Keratinocyte (primary cell): ENCODE measurements around the gene NTMT1. TPM values are rescaled to one million over a fixed set of nuclear protein-coding genes. Genes with fewer than 3 reads are reported as not detected.

Experiments used
- DNase-seq: peaks from one replicate; pipeline ENCODE4 v3.0.0-alpha.2; 2011; ENCODE audit warnings: low read depth, missing footprints, low spot score
- FAIRE-seq: peaks from 2 replicates; lab custom pipeline; 2011; peaks lifted over from hg19 to GRCh38; lab: Jason Lieb, UNC
- H2AFZ ChIP-seq: 2 replicates; pipeline ENCODE4 v1.6.0; 2012; ENCODE audit warnings: low read length, control low read depth, inconsistent platforms; ENCODE audit not compliant: control insufficient read depth
- H3K27ac ChIP-seq: 2 replicates; pipeline ENCODE4 v1.5.1; 2011; ENCODE audit warnings: low read length; ENCODE audit not compliant: control insufficient read depth, insufficient read depth
- H3K27me3 ChIP-seq: 3 replicates; pipeline ENCODE4 v1.6.0; 2011; ENCODE audit warnings: low read length; ENCODE audit not compliant: control insufficient read depth, insufficient read depth; ENCODE audit errors: extremely low read depth
- H3K36me3 ChIP-seq, 2 experiments: 2 replicates in 1 of 2; 3 replicates in 1 of 2; pipeline ENCODE4 v1.5.1; 2011; ENCODE audit warnings: low read length in 2 of 2, mild to moderate bottlenecking in 1 of 2; ENCODE audit not compliant: control insufficient read depth in 2 of 2, insufficient read depth in 2 of 2; ENCODE audit errors: extremely low read depth in 1 of 2
- H3K4me1 ChIP-seq: 3 replicates; pipeline ENCODE4 v1.5.1; 2011; ENCODE audit warnings: low read length; ENCODE audit not compliant: control insufficient read depth, insufficient read depth; ENCODE audit errors: extremely low read depth
- H3K4me2 ChIP-seq: 3 replicates; pipeline ENCODE4 v1.6.0; 2011; ENCODE audit warnings: low read depth, low read length; ENCODE audit not compliant: control insufficient read depth, insufficient read depth; ENCODE audit errors: extremely low read depth
- H3K4me3 ChIP-seq, 3 experiments: fragments of 200-600 bp in 1 of 3; sonication (generic) in 1 of 3; 2 replicates in 2 of 3; 3 replicates in 1 of 3; pipeline ENCODE4 v1.5.1; 2011 to 2016; ENCODE audit warnings: low read length in 3 of 3, mild to moderate bottlenecking in 3 of 3, control low read depth in 2 of 3, inconsistent platforms in 1 of 3, low read depth in 1 of 3, mixed read lengths in 1 of 3, mixed run types in 1 of 3, moderate library complexity in 1 of 3; ENCODE audit not compliant: control insufficient read depth in 2 of 3, insufficient read depth in 2 of 3; ENCODE audit errors: extremely low read depth in 1 of 3
- H3K79me2 ChIP-seq: 2 replicates; pipeline ENCODE4 v1.6.0; 2012; ENCODE audit warnings: low read length; ENCODE audit not compliant: control insufficient read depth, insufficient read depth
- H3K9ac ChIP-seq: 3 replicates; pipeline ENCODE4 v1.6.0; 2011; ENCODE audit warnings: low read length; ENCODE audit not compliant: control insufficient read depth, insufficient read depth; ENCODE audit errors: extremely low read depth
- H3K9me1 ChIP-seq: 3 replicates; pipeline ENCODE4 v1.6.0; 2011; ENCODE audit warnings: low read length; ENCODE audit not compliant: control insufficient read depth, insufficient read depth; ENCODE audit errors: extremely low read depth
- H3K9me3 ChIP-seq: 2 replicates; pipeline ENCODE4 v1.5.1; 2012; ENCODE audit warnings: low read depth, low read length; ENCODE audit not compliant: control insufficient read depth
- H4K20me1 ChIP-seq: 3 replicates; pipeline ENCODE4 v1.6.0; 2011; ENCODE audit warnings: low read length; ENCODE audit not compliant: control insufficient read depth, insufficient read depth; ENCODE audit errors: extremely low read depth
- CTCF ChIP-seq, 3 experiments: IDR thresholded peaks in 1 of 3; conservative IDR thresholded peaks in 1 of 3; optimal IDR thresholded peaks in 1 of 3; 2 replicates in 2 of 3; 3 replicates in 1 of 3; pipeline versions ENCODE3 to v1.5.1; 2011; ENCODE audit warnings: low read length in 3 of 3, mild to moderate bottlenecking in 3 of 3, moderate library complexity in 2 of 3, control low read depth in 1 of 3, inconsistent platforms in 1 of 3; ENCODE audit not compliant: insufficient read depth in 2 of 3; ENCODE audit errors: extremely low read depth in 1 of 3
- EZH2 ChIP-seq: IDR thresholded peaks from one replicate; pipeline ENCODE4 v1.6.1; 2012; ENCODE audit warnings: inconsistent platforms, mild to moderate bottlenecking, low read length, moderate library complexity
- dilution Hi-C: fragments of 300-500 bp; cut with MboI; formaldehyde crosslinking; loops from one replicate; pipeline ENCODE4 v1.7.0; 2020; ENCODE audit warnings: low sequenced_read_pairs; ENCODE audit not compliant: extremely low pct_ligation_motif_present
- polyA plus RNA-seq, 5 experiments: library from polyadenylated mRNA; depleted of rRNA in 3 of 5; stranded (reverse) in 3 of 5; stranded (forward) in 1 of 5; unstranded in 1 of 5; fragments of >200 nt; gene quantifications; 1 replicate in 1 of 5; 2 replicates in 3 of 5; 3 replicates in 1 of 5; pipeline versions ENCODE4 v1.2.1 to v1.2.3, GENCODE V29; 2011 to 2012; ENCODE audit warnings: missing spikeins in 2 of 5, low read depth in 1 of 5, low replicate concordance in 1 of 5

NTMT1 gene
- polyA plus RNA-seq, 1 donor (not counting 4 experiments of a cell fraction or from before 2014, with no cell fraction given) = 50.2 TPM

GRCh38 chr9:129677456-129677855, 51.5 kb downstream of the NTMT1 start:
- Histone ChIP-seq H3K27ac (no peak overlapping the region), H3K9me1 (no peaks in the 10 kb centered on the region), H2AFZ (no peak overlapping the region), H3K9me3 (no peaks in the 10 kb centered on the region), H3K4me2 (no peak overlapping the region), H3K27me3 (peaks cover 29% of the 10 kb centered on the region), H3K4me1 (no peaks in the 10 kb centered on the region), H3K4me3 (no peak overlapping the region), H3K9ac (no peak overlapping the region), H3K79me2 (no peaks in the 10 kb centered on the region), H3K36me3 (no peaks in the 10 kb centered on the region), H4K20me1 (no peaks in the 10 kb centered on the region)
- FAIRE-seq (no peak), DNase-seq (no peak)
- TF ChIP-seq EZH2 (no peak), CTCF (optimal IDR thresholded peaks at IDR 0.05 in 1 of 3, IDR thresholded peaks at IDR 0.05 in 1 of 3, conservative IDR thresholded peaks at IDR 0.05 in 1 of 3; ENCODE audit: extremely low read depth in 1 of 3, insufficient read depth in 2 of 3, low read length in 3 of 3) (no peak)
- dilution Hi-C loops = no loop called here

GRCh38 chr9:129678844-129679243, 52.9 kb downstream of the NTMT1 start:
- Histone ChIP-seq H3K27ac (no peak overlapping the region), H3K9ac (no peak overlapping the region), H3K36me3 (no peaks in the 10 kb centered on the region), H3K4me2 (no peak overlapping the region), H3K79me2 (no peaks in the 10 kb centered on the region), H4K20me1 (no peaks in the 10 kb centered on the region), H3K9me3 (no peaks in the 10 kb centered on the region), H2AFZ (no peak overlapping the region), H3K9me1 (no peaks in the 10 kb centered on the region), H3K27me3 (peaks cover 29% of the 10 kb centered on the region), H3K4me1 (no peaks in the 10 kb centered on the region), H3K4me3 (no peak overlapping the region)
- TF ChIP-seq CTCF (optimal IDR thresholded peaks at IDR 0.05 in 1 of 3, IDR thresholded peaks at IDR 0.05 in 1 of 3, conservative IDR thresholded peaks at IDR 0.05 in 1 of 3; ENCODE audit: extremely low read depth in 1 of 3, insufficient read depth in 2 of 3, low read length in 3 of 3) (no peak), EZH2 (no peak)
- dilution Hi-C loops = no loop called here
- DNase-seq = no peak
- no peak for FAIRE-seq
